GM12801 (cell line): Measurements from ENCODE around the gene CA5A.

ENCODE experiments used
- CTCF ChIP-seq: IDR thresholded peaks from one replicate; pipeline ENCODE4 v1.5.1; 2011; ENCODE audit warnings: control low read depth; ENCODE audit not compliant: insufficient read length; ENCODE audit errors: extremely low read depth

Gene CA5A

GRCh38 chr16:87924041-87924810, 12.1 kb downstream of the CA5A start:
- no peak for TF ChIP-seq CTCF

- no peak for TF ChIP-seq CTCF
Measured at GRCh38 chr16:87922250-87922871, 14.0 kb downstream of the CA5A start.

- no peak for TF ChIP-seq CTCF
Measured at GRCh38 chr16:87921236-87921773, 15.0 kb downstream of the CA5A start.

GRCh38 chr16:87919681-87919994, 16.7 kb downstream of the CA5A start:
- TF ChIP-seq CTCF: no peak

- no peak for TF ChIP-seq CTCF
Measured at GRCh38 chr16:87918866-87919680, 17.3 kb downstream of the CA5A start.

- TF ChIP-seq CTCF: no peak
Measured at GRCh38 chr16:87918338-87918737, 18.0 kb downstream of the CA5A start.

GRCh38 chr16:87917503-87917902, 18.8 kb downstream of the CA5A start:
- no peak for TF ChIP-seq CTCF
